GM19238 (cell line): Measurements from ENCODE around the gene ST7.

Experiments used
- DNase-seq: peaks from one replicate; pipeline ENCODE4 v3.0.0; 2011; ENCODE audit warnings: low spot score; ENCODE audit not compliant: insufficient read length

The ST7 gene

DNA sequence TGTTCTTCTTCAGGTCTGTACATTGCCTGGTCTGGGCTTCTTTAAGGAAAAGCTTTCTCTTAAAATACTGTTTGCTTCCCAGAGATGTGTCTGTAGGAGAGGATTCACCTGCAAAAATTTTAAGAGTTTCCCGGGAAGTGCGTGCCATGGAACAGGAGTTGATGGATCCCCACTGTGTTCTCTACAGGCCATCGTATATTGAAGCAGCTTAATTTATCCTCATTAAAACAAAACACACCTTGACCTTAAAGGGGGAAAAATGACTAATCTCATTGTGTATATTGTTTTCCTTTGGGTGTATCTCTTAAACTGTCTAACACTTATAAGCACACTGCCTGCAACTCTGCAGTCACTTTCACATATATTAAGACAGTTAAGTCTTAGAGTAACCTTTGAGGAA is 111.4 kb downstream of the ST7 start:
- DNase-seq: no peak

- no peak for DNase-seq
Measured at GRCh38 chr7:117065571-117066150, 112.4 kb downstream of the ST7 start.

DNA sequence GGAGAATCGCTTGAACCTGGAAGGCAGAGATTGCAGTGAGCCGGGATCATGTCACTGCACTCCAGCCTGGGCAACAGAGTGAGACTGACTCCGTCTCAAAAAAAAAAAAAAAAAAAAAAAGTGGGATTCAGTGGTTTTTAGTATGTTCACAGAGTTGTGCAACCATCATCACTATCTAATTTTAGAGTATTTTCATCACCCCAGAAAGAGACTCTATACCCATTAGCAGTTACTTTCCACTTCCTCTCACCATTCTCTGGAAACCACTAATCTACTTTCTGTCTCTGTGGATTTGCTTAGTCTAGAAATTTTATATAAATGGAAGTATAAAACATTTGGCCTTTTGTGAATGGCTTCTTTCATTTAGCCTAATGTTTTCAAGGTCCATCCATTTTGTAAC is 113.4 kb downstream of the ST7 start:
- DNase-seq: no peak

- DNase-seq: no peak
Measured at GRCh38 chr7:117067340-117067739, 114.0 kb downstream of the ST7 start.

DNA sequence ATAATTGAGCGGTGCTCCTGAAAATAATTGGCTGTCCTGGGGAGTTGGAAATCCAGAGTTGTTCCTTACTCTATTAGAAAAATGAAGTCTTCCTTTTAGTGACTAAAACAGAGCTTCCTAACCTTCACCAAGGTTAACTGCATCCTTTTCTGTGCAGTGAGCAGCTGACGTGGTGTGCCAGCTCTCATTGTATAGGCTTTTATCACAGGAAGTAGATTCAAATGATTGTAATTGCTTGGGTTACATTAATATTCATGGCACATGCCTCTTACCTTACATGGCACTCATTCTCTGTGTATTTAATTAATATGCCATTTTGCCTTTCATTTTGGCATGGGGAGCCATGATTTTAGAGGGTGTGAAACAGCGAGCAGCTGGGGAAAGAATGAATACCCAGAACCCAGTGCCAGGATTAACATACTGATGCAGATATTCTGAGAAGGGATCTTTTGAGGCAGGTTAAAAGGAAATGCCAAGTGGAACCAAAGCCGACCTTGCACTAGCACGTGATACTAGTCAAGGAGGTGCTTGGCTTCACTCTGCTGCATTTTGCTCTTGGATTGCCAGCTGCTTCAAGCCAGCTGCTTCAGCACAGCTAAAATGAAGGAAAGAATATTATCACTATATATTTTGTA is 115.3 kb downstream of the ST7 start:
- DNase-seq: no peak

DNA sequence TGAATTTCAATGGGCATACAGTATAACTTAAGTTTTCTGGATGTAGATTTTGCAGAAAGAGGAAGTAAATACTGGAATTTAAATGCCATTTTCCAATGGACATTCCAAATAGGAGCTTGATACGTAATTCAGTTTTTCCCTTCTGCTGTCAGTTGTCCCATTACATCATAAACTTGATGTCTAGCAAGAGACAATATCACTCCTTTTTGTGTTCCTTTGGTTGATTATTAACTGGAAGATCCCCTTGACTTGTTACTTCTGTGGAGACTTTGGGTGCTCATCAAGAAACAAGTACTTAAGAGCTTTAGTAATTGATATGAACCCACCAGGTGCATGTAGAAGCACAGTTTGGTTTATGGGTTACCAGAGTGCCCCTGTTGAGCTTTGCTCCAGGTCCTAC is 116.1 kb downstream of the ST7 start:
- DNase-seq: no peak

- no peak for DNase-seq
Measured at GRCh38 chr7:117071551-117071950, 118.2 kb downstream of the ST7 start.

DNA sequence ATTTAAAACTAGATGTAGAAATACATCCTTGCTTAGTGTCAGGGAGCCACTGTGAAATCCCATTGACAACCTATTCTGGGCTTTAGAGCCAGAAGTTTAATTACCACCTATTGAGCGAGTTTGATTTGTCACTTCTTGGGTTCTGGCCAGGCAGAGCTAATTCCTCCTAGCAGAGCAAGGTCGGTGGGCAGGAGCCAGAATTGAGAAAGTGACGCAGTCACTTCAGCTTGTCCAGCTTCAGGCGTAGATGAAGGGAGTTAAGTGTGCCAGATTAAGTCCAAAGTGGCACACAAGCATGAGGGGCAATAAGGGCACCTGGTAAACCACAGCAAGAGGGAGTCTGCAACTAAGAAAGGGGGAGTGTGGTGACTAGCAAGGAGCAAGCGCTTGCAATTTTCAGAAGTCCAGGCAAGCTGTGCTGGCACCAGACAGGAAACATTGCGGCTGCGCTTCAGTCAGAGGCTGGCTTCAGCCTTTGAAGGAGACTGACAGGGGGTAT is 119.4 kb downstream of the ST7 start:
- DNase-seq: no peak

DNA sequence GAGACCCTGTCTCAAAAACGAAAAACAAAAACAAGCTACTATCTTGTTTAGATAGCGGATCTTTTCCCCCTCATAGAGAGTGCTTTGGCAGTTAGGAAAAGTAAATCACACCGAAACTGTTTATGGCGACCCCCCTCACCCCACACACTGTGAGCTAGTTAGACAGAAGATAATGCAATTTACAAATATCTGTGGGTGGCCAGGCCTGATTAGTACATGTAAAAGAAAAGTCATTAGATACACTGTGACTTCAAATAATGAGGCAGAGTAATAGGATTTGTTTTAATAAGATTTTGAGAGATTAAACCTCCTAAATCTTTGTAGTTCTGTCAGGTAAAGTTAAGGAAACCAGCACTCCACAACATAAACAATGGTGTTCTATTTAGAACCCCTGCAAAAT is 121.1 kb downstream of the ST7 start:
- DNase-seq: no peak

DNA sequence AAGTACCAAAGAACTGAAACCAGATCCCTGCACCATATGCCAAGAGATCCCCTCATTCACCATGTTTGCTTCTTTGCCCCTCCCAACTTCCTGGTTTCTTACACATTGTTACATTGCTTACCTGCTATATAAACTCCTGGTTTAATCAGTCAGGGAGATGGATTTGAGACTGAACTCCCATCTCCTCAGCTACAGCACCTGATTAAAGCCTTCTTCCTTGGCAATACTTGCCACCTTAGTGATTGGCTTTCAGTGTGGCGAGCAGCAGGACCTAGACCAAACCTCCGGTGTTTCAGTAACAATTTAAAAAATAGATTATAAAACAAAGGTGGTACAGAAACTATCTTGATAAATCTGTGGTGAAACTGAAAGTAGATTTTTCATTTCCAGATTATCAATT is 122.6 kb downstream of the ST7 start:
- DNase-seq: no peak

- DNase-seq: no peak
Measured at GRCh38 chr7:117076426-117076943, 123.2 kb downstream of the ST7 start.

DNA sequence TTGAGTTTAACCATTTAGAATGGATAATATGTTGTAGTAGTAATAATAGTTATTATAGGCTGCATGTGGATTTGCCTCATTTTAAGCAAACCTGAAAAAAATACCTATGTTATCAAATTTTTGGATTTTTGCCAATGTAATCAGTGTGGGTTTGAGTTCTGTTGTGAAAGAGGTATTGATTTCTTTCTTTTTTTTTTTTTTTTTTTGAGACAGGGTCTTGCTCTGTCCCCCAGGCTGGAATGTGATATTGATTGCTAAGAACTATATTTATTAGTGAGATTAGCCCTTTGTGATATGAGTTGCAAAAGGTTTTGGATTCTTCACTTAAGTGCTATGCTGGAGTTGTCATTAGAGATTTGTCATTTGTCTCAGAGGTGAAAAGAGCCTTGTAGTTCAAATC is 124.4 kb downstream of the ST7 start:
- no peak for DNase-seq

GRCh38 chr7:117082647-117083046 is 129.3 kb downstream of the ST7 start:
- no peak for DNase-seq

DNA sequence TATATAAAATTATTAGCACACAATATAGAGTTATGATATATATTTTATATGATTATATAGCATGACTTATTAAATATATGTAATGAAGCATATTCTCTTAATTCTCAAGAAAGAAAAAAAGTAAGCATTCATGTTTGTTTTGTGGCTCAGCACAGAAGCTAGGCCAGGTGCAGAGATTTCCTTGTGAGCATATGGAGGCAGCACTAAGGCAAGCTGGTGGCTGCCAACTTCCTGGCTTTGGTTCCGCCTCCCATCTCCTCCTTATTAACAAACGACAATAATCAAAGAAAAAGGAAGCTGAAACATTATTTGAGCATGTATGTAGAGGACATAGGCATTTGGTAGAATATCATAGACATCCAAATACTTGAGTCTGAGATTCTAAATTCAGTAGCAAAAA is 130.3 kb downstream of the ST7 start:
- DNase-seq: no peak

- DNase-seq: no peak
Measured at GRCh38 chr7:117084286-117084685, 131.0 kb downstream of the ST7 start.

DNA sequence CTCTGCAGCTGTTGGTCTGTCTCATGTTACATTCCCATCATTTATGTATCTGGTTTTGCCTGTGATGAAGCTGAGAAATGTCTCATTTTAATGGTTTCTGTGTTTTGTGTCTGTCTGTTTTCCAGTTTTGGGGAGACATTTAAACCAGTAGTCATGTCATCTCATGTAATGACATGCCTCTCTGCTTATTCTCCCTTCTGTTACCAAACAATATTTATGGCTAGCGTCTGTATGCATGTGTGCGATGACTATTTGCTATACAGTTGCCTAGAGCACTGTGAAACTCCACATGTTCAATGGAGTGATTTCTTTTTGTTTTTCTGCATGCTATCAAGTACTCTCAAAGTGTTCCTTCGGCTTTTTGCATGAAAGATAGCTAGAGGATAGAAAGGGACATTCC is 132.0 kb downstream of the ST7 start:
- DNase-seq: no peak

GRCh38 chr7:117085769-117086463 is 132.6 kb downstream of the ST7 start:
- no peak for DNase-seq

DNA sequence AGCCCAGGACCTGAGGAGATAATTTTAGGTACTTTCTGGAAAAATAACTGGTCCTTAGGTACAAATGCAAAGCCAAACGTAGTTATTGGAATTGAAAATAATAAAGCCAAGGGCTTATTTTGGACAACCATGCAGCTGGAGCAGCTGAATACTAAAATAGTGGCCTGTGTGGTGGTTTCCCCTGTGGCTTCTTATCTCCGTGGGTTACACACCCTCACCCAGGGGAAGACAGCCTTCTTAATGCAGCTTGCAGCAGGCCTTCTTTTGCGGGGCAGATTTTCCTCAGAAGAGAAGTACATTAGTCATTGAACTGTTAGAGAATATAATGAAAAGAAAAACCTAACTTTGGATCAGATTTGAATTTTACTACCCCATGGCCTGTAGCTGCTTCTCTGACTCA is 133.5 kb downstream of the ST7 start:
- no peak for DNase-seq

- no peak for DNase-seq
Measured at GRCh38 chr7:117087639-117088396, 134.5 kb downstream of the ST7 start.

DNA sequence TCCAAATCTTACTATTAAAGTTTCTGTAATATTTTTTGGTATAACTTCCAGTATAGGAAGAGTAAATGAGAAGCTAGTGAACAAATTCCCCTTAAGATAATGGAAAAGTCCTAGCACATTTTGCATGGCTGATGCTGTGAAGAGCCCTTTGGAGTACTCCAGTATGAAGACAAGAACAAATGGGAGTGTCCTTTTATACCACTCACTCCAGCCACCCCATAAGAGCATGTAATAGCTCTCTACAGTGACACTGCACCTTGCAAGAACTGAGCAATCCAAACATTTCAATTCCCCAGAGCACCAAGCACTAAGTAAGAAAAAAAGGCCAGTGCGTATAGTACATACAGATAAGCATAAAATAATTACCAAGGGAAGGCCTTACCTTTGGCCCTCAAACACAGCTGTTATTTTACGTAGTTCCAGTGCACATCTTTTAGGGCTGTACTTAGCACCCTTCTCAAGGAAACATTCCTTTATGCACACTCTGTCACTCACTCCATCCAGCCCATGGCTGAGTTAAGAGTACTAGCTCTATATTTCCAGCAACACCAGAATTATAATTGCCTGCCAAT is 135.4 kb downstream of the ST7 start:
- DNase-seq: no peak

DNA sequence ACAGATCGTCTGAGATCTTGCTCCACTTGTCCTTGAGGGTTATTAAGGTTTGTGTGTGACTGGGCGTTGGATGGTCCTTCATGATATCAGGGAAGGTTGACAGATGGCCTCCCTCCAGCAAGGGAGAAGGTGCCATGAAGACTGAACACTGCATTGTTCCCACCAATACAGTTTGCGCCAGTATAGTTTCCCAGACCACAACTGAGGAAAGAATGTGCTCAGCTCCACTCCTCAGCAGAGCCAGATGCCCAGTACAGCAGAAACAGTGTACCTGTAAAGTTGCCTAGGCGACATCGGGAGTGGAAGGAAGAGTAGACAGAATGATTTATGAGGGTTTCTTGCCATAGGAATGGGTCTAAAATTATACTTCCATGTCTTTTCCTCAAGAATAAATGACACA is 137.5 kb downstream of the ST7 start:
- no peak for DNase-seq

DNA sequence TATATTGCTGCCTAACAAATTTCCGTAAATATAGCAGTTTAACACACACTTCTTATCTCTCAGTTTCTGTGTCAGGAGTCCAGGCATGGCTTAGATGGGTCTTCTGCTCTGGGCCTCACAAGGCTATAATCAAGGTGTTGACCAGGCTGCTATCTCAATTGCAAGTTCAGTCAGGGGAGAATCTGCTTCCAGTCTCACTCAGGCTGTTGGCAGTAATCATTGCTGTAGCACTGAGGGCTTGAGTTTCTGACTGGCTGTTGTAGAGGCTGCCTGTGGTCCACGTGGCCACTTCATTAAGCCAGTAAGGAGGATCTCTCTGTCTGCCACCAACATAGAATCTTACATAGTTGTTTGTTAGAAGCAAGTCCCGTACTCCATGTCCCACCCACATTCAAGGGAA is 138.4 kb downstream of the ST7 start:
- DNase-seq: no peak
